HL-60 (cell line): ENCODE measurements around the gene ATXN7L1.

Experiments
- DNase-seq, 2 experiments: peaks; one replicate each; pipeline ENCODE4 v3.0.0-alpha.2; 2010 to 2020; ENCODE audit warnings: low read depth in 1 of 2, low spot score in 1 of 2
- H3K27ac ChIP-seq: fragments of 250-450 bp; sonication (Bioruptor Pico); replicated peaks from 2 replicates; pipeline ENCODE4 v1.5.1; 2020; ENCODE audit warnings: mild to moderate bottlenecking, moderate library complexity
- H3K27me3 ChIP-seq: fragments of 250-450 bp; sonication (Bioruptor Pico); 2 replicates; pipeline ENCODE4 v1.5.1; 2021; ENCODE audit warnings: mild to moderate bottlenecking, moderate library complexity; ENCODE audit not compliant: insufficient read depth, poor library complexity, severe bottlenecking
- H3K4me3 ChIP-seq: replicated peaks from 2 replicates; pipeline ENCODE4 v1.5.1; 2011; ENCODE audit warnings: mild to moderate bottlenecking, control low read depth, low read length; ENCODE audit not compliant: insufficient read depth
- CTCF ChIP-seq: IDR thresholded peaks from one replicate; pipeline ENCODE4 v1.5.1; 2011; ENCODE audit warnings: low read length, control low read depth, inconsistent platforms; ENCODE audit not compliant: insufficient read depth
- GABPA ChIP-seq: IDR thresholded peaks from 2 replicates; pipeline ENCODE4 v1.6.1; 2012; ENCODE audit warnings: low read depth
- POLR2AphosphoS5 ChIP-seq: IDR thresholded peaks from 2 replicates; pipeline ENCODE4 v1.6.1; 2012; ENCODE audit warnings: low read depth
- REST ChIP-seq: IDR thresholded peaks from 2 replicates; pipeline ENCODE4 v1.6.1; 2012; ENCODE audit warnings: low read depth; ENCODE audit not compliant: insufficient replicate concordance
- SPI1 ChIP-seq: IDR thresholded peaks from 2 replicates; pipeline ENCODE4 v1.6.1; 2012; ENCODE audit warnings: low read depth, mild to moderate bottlenecking, borderline replicate concordance

Gene ATXN7L1

DNA sequence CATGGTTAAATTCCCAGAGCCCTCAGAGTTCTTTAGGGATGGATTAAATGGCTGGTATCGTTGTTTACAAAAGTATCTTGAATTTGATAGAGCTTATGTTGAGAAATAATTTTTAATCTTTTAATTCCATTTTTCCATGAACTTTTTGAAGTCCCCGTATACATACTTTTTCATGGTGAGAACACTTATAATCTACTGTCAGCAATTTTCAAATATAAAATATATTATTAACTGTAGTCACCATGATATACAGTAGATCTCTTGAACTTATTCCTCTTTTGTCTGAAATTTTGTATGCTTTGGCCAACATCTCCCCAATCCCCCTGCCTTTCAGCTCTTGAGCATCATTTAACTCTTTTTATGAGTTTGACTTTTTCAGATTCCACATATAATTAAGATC lies 304.5 kb downstream of the ATXN7L1 start:
- H3K27me3 ChIP-seq: no peaks in the 10 kb centered on the region
- TF ChIP-seq POLR2AphosphoS5: no peak
- TF ChIP-seq SPI1: no peak
- TF ChIP-seq CTCF: no peak
- TF ChIP-seq REST: no peak
- TF ChIP-seq GABPA: no peak

GRCh38 chr7:105567821-105568220 lies 308.6 kb downstream of the ATXN7L1 start:
- TF ChIP-seq REST (no peak), POLR2AphosphoS5 (no peak)
- no peak for DNase-seq
- H3K27me3 ChIP-seq: no peaks in the 10 kb centered on the region
- H3K4me3 ChIP-seq: no peak overlapping the region
- no peak overlapping the region for H3K27ac ChIP-seq

More for the DNA sequence above, 304.5 kb downstream of the ATXN7L1 start:
- no peak for DNase-seq
- Histone ChIP-seq H3K27ac (no peak overlapping the region), H3K4me3 (no peak overlapping the region)

- no peak for DNase-seq
- Histone ChIP-seq H3K27ac (no peak overlapping the region), H3K27me3 (no peaks in the 10 kb centered on the region), H3K4me3 (no peak overlapping the region)
- TF ChIP-seq REST: no peak
- no peak for TF ChIP-seq POLR2AphosphoS5
- TF ChIP-seq GABPA: no peak
Observed at GRCh38 chr7:105567024-105567423, 309.4 kb downstream of the ATXN7L1 start.

DNA sequence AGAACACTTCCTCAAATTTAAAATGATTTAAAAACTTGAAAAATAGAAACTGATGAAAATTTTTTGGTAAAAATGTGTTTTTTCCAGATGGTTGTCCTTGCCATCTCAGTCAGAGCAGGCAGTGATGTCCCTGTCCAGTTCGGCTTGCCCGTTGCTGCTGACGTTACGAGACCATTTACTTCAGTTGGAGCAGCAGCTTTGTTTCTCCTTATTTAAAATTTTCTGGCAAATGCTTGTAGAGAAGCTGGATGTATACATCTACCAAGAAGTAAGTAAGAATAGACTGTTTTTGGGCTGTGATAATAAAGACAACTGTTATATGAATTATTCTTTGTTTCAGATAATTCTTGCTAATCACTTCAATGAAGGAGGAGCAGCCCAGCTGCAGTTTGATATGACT lies 311.2 kb downstream of the ATXN7L1 start:
- TF ChIP-seq CTCF (no peak), POLR2AphosphoS5 (no peak), SPI1 (no peak), GABPA (no peak), REST (no peak)
- DNase-seq: no peak
- Histone ChIP-seq H3K27me3 (no peaks in the 10 kb centered on the region), H3K27ac (no peak overlapping the region), H3K4me3 (no peak overlapping the region)
